Measurements from ENCODE around the gene LILRB1. TPM values are rescaled to one million over a fixed set of nuclear protein-coding genes. Genes with fewer than 3 reads are reported as not detected.
"Not testable (repeated sequence)": the region's sequence is repeated elsewhere in the genome, so short reads cannot be mapped to it uniquely, and the experiment has no call there.

The LILRB1 gene
- polyA plus RNA-seq, 1 of the 3 experiments (the other 2 are of a cell fraction) = not detected

- no peaks in the 10 kb centered on the region for H4K20me1 ChIP-seq (ENCODE audit: insufficient read depth)
- H3K9me2 ChIP-seq = no peaks in the 10 kb centered on the region
- H2AFZ ChIP-seq (ENCODE audit: low read depth) = no peak overlapping the region
- no peaks in the 10 kb centered on the region for H3K27me3 ChIP-seq (ENCODE audit: insufficient read depth)
- no peaks in the 10 kb centered on the region for H3K9me3 ChIP-seq
- H3K4me2 ChIP-seq = no peak overlapping the region
- H3F3A ChIP-seq (replicated peaks; ENCODE audit: insufficient read depth) = no peaks in the 10 kb centered on the region
- ChIA-PET POLR2A (no interaction called here), CTCF (no interaction called here)
- no peak overlapping the region for H3K4me3 ChIP-seq (ENCODE audit: low read depth in 2 of 2, low read length in 1 of 2)
- WGBS (ENCODE audit: low lambda C conversion rate) = 3% methylated on average over 4 of the region's 4 CpGs
- no peak overlapping the region for H3K27ac ChIP-seq (ENCODE audit: low read depth in 2 of 2, low read length in 1 of 2)
- TF ChIP-seq TEAD4 (IDR thresholded peaks at IDR 0.05; ENCODE audit: borderline replicate concordance, insufficient read depth) = no peak
- no peak for TF ChIP-seq MAX (IDR thresholded peaks at IDR 0.05; ENCODE audit: low read depth)
- TF ChIP-seq ZBTB33 (IDR thresholded peaks at IDR 0.05; ENCODE audit: borderline replicate concordance, low read depth) = no peak
- TF ChIP-seq GATA2 (CRISPR knock-in tag; IDR thresholded peaks at IDR 0.05) = no peak
- no peak for TF ChIP-seq TAF1 (IDR thresholded peaks at IDR 0.05; ENCODE audit: borderline replicate concordance, low read depth, low read length)
- TF ChIP-seq MXI1 (IDR thresholded peaks at IDR 0.05; ENCODE audit: low read depth, low read length) = no peak
- no peak for TF ChIP-seq PBX3 (IDR thresholded peaks at IDR 0.05)
- TF ChIP-seq TCF12 (IDR thresholded peaks at IDR 0.05) = no peak
- no peak for TF ChIP-seq RAD21 (IDR thresholded peaks at IDR 0.05; ENCODE audit: low read length)
- no peak for TF ChIP-seq EZH2phosphoT487 (IDR thresholded peaks at IDR 0.05; ENCODE audit: borderline replicate concordance, low read depth)
- TF ChIP-seq CHD2 (IDR thresholded peaks at IDR 0.05; ENCODE audit: low read length, partially characterized antibody) = no peak
- no peaks in the 10 kb centered on the region for H3K79me2 ChIP-seq (ENCODE audit: insufficient read depth)
- H3K36me3 ChIP-seq (replicated peaks in 1 of 2; ENCODE audit: control insufficient read depth in 1 of 2, insufficient read depth in 2 of 2, low read length in 1 of 2) = no peaks in the 10 kb centered on the region
- no peak overlapping the region for H3K9ac ChIP-seq
- DNase-seq = no peak
- no peaks in the 10 kb centered on the region for H3K4me1 ChIP-seq (ENCODE audit: control insufficient read depth in 1 of 2, insufficient read depth in 2 of 2, low read depth in 1 of 2, low read length in 1 of 2)
Observed at GRCh38 chr19:54620464-54620863, 9.8 kb upstream of the LILRB1 start.

GRCh38 chr19:54622431-54622830 is 7.9 kb upstream of the LILRB1 start:
- H3K27me3 ChIP-seq (ENCODE audit: insufficient read depth) = peaks cover 1% of the 10 kb centered on the region
- no peaks in the 10 kb centered on the region for H3K4me1 ChIP-seq (ENCODE audit: control insufficient read depth in 1 of 2, insufficient read depth in 2 of 2, low read depth in 1 of 2, low read length in 1 of 2)
- 2% methylated on average over 4 of the region's 4 CpGs for WGBS (ENCODE audit: low lambda C conversion rate)
- no peaks in the 10 kb centered on the region for H3K79me2 ChIP-seq (ENCODE audit: insufficient read depth)
- DNase-seq = no peak
- H2AFZ ChIP-seq (ENCODE audit: low read depth) = no peak overlapping the region
- H3K4me3 ChIP-seq (ENCODE audit: low read depth in 2 of 2, low read length in 1 of 2) = no peak overlapping the region
- no peaks in the 10 kb centered on the region for H3K9me3 ChIP-seq
- H4K20me1 ChIP-seq (ENCODE audit: insufficient read depth) = no peaks in the 10 kb centered on the region
- H3K9ac ChIP-seq = no peak overlapping the region
- H3K9me2 ChIP-seq = no peaks in the 10 kb centered on the region
- no peaks in the 10 kb centered on the region for H3F3A ChIP-seq (replicated peaks; ENCODE audit: insufficient read depth)
- ChIA-PET CTCF (no interaction called here), POLR2A (no interaction called here)
- H3K27ac ChIP-seq (ENCODE audit: low read depth in 2 of 2, low read length in 1 of 2) = no peak overlapping the region
- H3K36me3 ChIP-seq (replicated peaks in 1 of 2; ENCODE audit: control insufficient read depth in 1 of 2, insufficient read depth in 2 of 2, low read length in 1 of 2) = no peaks in the 10 kb centered on the region
- H3K4me2 ChIP-seq = no peak overlapping the region
- no peak for TF ChIP-seq RXRA (IDR thresholded peaks at IDR 0.05; ENCODE audit: borderline replicate concordance, low read depth)
- no peak for TF ChIP-seq MXI1 (IDR thresholded peaks at IDR 0.05; ENCODE audit: low read depth, low read length)
- TF ChIP-seq GABPA (IDR thresholded peaks at IDR 0.05; ENCODE audit: low read depth) = no peak
- TF ChIP-seq EP300 (IDR thresholded peaks at IDR 0.05; ENCODE audit: borderline replicate concordance in 1 of 2, low read depth in 1 of 2, low read length in 1 of 2) = no peak

GRCh38 chr19:54624234-54624633 is 6.0 kb upstream of the LILRB1 start:
- H3K4me3 ChIP-seq (ENCODE audit: low read depth in 2 of 2, low read length in 1 of 2); H4K20me1 ChIP-seq (ENCODE audit: insufficient read depth); H3K4me1 ChIP-seq (ENCODE audit: control insufficient read depth in 1 of 2, insufficient read depth in 2 of 2, low read depth in 1 of 2, low read length in 1 of 2); CTCF ChIA-PET; DNase-seq; H3F3A ChIP-seq (replicated peaks; ENCODE audit: insufficient read depth); H3K9me3 ChIP-seq; H3K4me2 ChIP-seq; H3K9ac ChIP-seq; H3K9me2 ChIP-seq; POLR2A ChIA-PET; H3K36me3 ChIP-seq (replicated peaks in 1 of 2; ENCODE audit: control insufficient read depth in 1 of 2, insufficient read depth in 2 of 2, low read length in 1 of 2); H2AFZ ChIP-seq (ENCODE audit: low read depth); H3K79me2 ChIP-seq (ENCODE audit: insufficient read depth); H3K27ac ChIP-seq (ENCODE audit: low read depth in 2 of 2, low read length in 1 of 2): not testable (repeated sequence)
- peaks cover 19% of the 10 kb centered on the region for H3K27me3 ChIP-seq (ENCODE audit: insufficient read depth)
- WGBS (ENCODE audit: low lambda C conversion rate) = 0% methylated on average over 2 of the region's 10 CpGs

GRCh38 chr19:54624934-54625730 is 5.2 kb upstream of the LILRB1 start:
- H3K4me2 ChIP-seq; H3K27ac ChIP-seq (ENCODE audit: low read depth in 2 of 2, low read length in 1 of 2); H3K9me3 ChIP-seq; CTCF ChIA-PET; POLR2A ChIA-PET; DNase-seq; H3K79me2 ChIP-seq (ENCODE audit: insufficient read depth); H3K9ac ChIP-seq; H4K20me1 ChIP-seq (ENCODE audit: insufficient read depth); H2AFZ ChIP-seq (ENCODE audit: low read depth); H3K4me1 ChIP-seq (ENCODE audit: control insufficient read depth in 1 of 2, insufficient read depth in 2 of 2, low read depth in 1 of 2, low read length in 1 of 2); H3K9me2 ChIP-seq; H3F3A ChIP-seq (replicated peaks; ENCODE audit: insufficient read depth); H3K36me3 ChIP-seq (replicated peaks in 1 of 2; ENCODE audit: control insufficient read depth in 1 of 2, insufficient read depth in 2 of 2, low read length in 1 of 2); H3K4me3 ChIP-seq (ENCODE audit: low read depth in 2 of 2, low read length in 1 of 2): not testable (repeated sequence)
- peaks cover 28% of the 10 kb centered on the region for H3K27me3 ChIP-seq (ENCODE audit: insufficient read depth)
- WGBS (ENCODE audit: low lambda C conversion rate) = 4% methylated on average over 8 of the region's 15 CpGs

All from SK-N-SH (cell line).